ENCODE data around the gene ZNF593OS. TPM values are rescaled to one million over a fixed set of nuclear protein-coding genes. Genes with fewer than 3 reads are reported as not detected.

ZNF593OS gene
- polyA plus RNA-seq, 3 donors, result 0.50 to 0.59 TPM; not detected in 1

DNA sequence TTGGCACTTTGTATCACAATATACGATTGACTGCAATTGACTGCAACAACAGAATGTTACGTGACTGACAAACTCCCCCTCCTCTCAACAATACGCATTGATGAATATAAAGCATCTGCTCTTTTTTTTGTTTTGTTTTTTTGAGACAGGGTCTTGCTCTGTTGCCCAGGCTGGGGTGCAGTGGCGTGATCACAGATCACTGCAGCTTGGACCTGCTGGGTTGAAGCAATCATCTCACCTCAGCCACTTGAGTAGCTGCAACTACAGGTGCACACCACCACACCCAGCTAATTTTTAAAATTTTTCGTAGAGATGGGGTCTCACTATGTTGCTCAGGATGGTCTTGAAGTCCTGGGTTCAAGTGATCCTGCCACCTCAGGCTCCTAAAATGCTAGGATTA is 41.1 kb upstream of the ZNF593OS start:
- no peak overlapping the region for H3K27ac Mint-ChIP-seq
- DNase-seq, result no peak
- peaks cover 3 to 6% (median 6%) of the 10 kb centered on the region in 3 donors for H3K27me3 Mint-ChIP-seq (ENCODE audit: low read depth in 3 of 3)
- H3K36me3 Mint-ChIP-seq, result no peaks in the 10 kb centered on the region
- no peaks in the 10 kb centered on the region for H3K4me1 Mint-ChIP-seq
- no peaks in the 10 kb centered on the region for H3K4me1 ChIP-seq (ENCODE audit: control insufficient read depth in 1 of 2, insufficient read depth in 2 of 2, low read length in 2 of 2)
- no peak overlapping the region for H2AFZ ChIP-seq (ENCODE audit: insufficient read depth, low read depth, low read length, poor library complexity, severe bottlenecking)
- no peaks in the 10 kb centered on the region for H3K9me3 ChIP-seq (replicated peaks in 1 of 2; ENCODE audit: control insufficient read depth in 1 of 2, insufficient read depth in 1 of 2, low read length in 2 of 2)
- H3K9me3 Mint-ChIP-seq, result no peaks in the 10 kb centered on the region
- WGBS (ENCODE audit: insufficient coverage), result no CpG with 5 or more reads among the region's 5 CpGs
- no peaks in the 10 kb centered on the region for H3K36me3 ChIP-seq (replicated peaks in 1 of 2; ENCODE audit: control insufficient read depth in 1 of 2, insufficient read depth in 2 of 2, low read length in 2 of 2)
- no peak overlapping the region for H3K4me3 Mint-ChIP-seq
- H3K27me3 ChIP-seq (ENCODE audit: control insufficient read depth in 2 of 2, insufficient read depth in 2 of 2, low read length in 2 of 2), result no peaks in the 10 kb centered on the region
- H3K4me2 ChIP-seq (replicated peaks; ENCODE audit: extremely low read depth, low read length, poor library complexity, severe bottlenecking), result no peak overlapping the region
- no peak overlapping the region for H3K27ac ChIP-seq (ENCODE audit: low read depth in 1 of 2, low read length in 2 of 2)
- no peak overlapping the region for H3K9ac ChIP-seq (ENCODE audit: insufficient read depth, low read length, poor library complexity, severe bottlenecking)
- H3K4me3 ChIP-seq (replicated peaks in 1 of 3; ENCODE audit: low read depth in 2 of 3, low read length in 3 of 3), result no peak overlapping the region
- intact Hi-C loops (cut with micrococcal nuclease), result no loop called here
- H3K79me2 ChIP-seq (ENCODE audit: insufficient read depth, low read length), result no peaks in the 10 kb centered on the region
- TF ChIP-seq, protein P1, sequence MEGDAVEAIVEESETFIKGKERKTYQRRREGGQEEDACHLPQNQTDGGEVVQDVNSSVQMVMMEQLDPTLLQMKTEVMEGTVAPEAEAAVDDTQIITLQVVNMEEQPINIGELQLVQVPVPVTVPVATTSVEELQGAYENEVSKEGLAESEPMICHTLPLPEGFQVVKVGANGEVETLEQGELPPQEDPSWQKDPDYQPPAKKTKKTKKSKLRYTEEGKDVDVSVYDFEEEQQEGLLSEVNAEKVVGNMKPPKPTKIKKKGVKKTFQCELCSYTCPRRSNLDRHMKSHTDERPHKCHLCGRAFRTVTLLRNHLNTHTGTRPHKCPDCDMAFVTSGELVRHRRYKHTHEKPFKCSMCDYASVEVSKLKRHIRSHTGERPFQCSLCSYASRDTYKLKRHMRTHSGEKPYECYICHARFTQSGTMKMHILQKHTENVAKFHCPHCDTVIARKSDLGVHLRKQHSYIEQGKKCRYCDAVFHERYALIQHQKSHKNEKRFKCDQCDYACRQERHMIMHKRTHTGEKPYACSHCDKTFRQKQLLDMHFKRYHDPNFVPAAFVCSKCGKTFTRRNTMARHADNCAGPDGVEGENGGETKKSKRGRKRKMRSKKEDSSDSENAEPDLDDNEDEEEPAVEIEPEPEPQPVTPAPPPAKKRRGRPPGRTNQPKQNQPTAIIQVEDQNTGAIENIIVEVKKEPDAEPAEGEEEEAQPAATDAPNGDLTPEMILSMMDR (IDR thresholded peaks at IDR 0.05), result no peak
- H4K20me1 ChIP-seq (ENCODE audit: insufficient read depth, low read length), result no peaks in the 10 kb centered on the region

DNA sequence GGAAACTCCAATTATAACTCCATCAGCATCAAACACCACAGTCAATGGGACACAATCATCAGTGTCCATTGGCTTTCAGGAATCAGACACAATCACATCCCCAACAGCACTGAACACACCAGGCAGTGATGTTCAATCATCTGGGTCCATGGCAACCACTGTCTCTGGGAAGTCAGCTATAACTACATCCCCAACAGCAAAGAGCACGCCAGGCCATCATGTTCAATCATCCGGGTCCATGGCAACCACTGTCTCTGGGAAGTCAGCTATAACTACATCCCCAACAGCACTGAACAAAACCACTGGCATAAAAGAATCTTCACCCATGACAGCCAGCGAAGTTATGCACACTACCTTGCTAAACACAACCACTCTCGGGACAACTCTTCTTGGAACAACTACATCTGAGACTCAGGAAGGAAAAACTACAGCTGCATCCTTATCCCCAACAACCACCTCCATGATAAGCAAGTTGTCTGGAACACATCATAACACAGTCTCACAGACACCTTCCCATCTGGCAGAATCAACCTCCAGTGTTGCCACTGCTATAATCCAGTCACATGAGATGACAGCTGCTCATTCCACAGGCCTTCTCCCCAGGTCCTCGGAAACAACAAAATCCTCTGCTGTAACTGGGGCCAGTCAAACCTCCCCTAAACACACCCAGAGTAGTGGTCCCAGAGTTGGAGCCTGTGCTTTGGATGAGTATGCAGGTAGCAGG is 38.7 kb upstream of the ZNF593OS start:
- intact Hi-C loops (cut with micrococcal nuclease), result no loop called here
- Mint-ChIP-seq H3K27ac (no peak overlapping the region), H3K36me3 (no peaks in the 10 kb centered on the region), H3K27me3 (ENCODE audit: low read depth in 3 of 3) (peaks cover 2 to 7% (median 2%) of the 10 kb centered on the region in 3 donors), H3K4me1 (no peaks in the 10 kb centered on the region), H3K4me3 (no peak overlapping the region), H3K9me3 (no peaks in the 10 kb centered on the region)
- H4K20me1 ChIP-seq (ENCODE audit: insufficient read depth, low read length), result no peaks in the 10 kb centered on the region
- no peak overlapping the region for H3K4me3 ChIP-seq (replicated peaks in 1 of 3; ENCODE audit: low read depth in 2 of 3, low read length in 3 of 3)
- H3K36me3 ChIP-seq (replicated peaks in 1 of 2; ENCODE audit: control insufficient read depth in 1 of 2, insufficient read depth in 2 of 2, low read length in 2 of 2), result no peaks in the 10 kb centered on the region
- H3K4me1 ChIP-seq (ENCODE audit: control insufficient read depth in 1 of 2, insufficient read depth in 2 of 2, low read length in 2 of 2), result no peaks in the 10 kb centered on the region
- no peaks in the 10 kb centered on the region for H3K27me3 ChIP-seq (ENCODE audit: control insufficient read depth in 2 of 2, insufficient read depth in 2 of 2, low read length in 2 of 2)
- no peak overlapping the region for H3K4me2 ChIP-seq (replicated peaks; ENCODE audit: extremely low read depth, low read length, poor library complexity, severe bottlenecking)
- H3K79me2 ChIP-seq (ENCODE audit: insufficient read depth, low read length), result no peaks in the 10 kb centered on the region
- H3K9ac ChIP-seq (ENCODE audit: insufficient read depth, low read length, poor library complexity, severe bottlenecking), result no peak overlapping the region
- no peak for DNase-seq
- no peak overlapping the region for H3K27ac ChIP-seq (ENCODE audit: low read depth in 1 of 2, low read length in 2 of 2)
- TF ChIP-seq, protein P1 (IDR thresholded peaks at IDR 0.05), result no peak
- H2AFZ ChIP-seq (ENCODE audit: insufficient read depth, low read depth, low read length, poor library complexity, severe bottlenecking), result no peak overlapping the region
- no peaks in the 10 kb centered on the region for H3K9me3 ChIP-seq (replicated peaks in 1 of 2; ENCODE audit: control insufficient read depth in 1 of 2, insufficient read depth in 1 of 2, low read length in 2 of 2)
- WGBS (ENCODE audit: insufficient coverage), result 89% methylated on average over 4 of the region's 5 CpGs
